GM21717 (cell line): ENCODE data around the gene CAMKK1.

Experiments
- ATAC-seq: cut with Tn5 transposase; IDR thresholded peaks from one replicate; pipeline ENCODE4 v1.9.1; 2021; ENCODE audit warnings: mild to moderate bottlenecking, moderate library complexity; ENCODE audit not compliant: unreplicated experiment

The CAMKK1 gene

GRCh38 chr17:3815122-3815521 is 77.7 kb downstream of the CAMKK1 start:
- no peak for ATAC-seq

- no peak for ATAC-seq
Measured at GRCh38 chr17:3814361-3814760, 78.5 kb downstream of the CAMKK1 start.

GRCh38 chr17:3813171-3813570 is 79.7 kb downstream of the CAMKK1 start:
- no peak for ATAC-seq

- no peak for ATAC-seq
Measured at GRCh38 chr17:3812771-3813170, 80.1 kb downstream of the CAMKK1 start.

GRCh38 chr17:3812284-3812683 is 80.6 kb downstream of the CAMKK1 start:
- ATAC-seq, result no peak
